GM12878 (cell line): ENCODE data around the gene ITSN2. TPM values are rescaled to one million over a fixed set of nuclear protein-coding genes. Genes with fewer than 3 reads are reported as not detected.

ENCODE experiments used
- HDGF ChIP-seq: fragments of 450-650 bp; IDR thresholded peaks from 2 replicates; pipeline ENCODE4 v1.6.1; 2016; ENCODE audit warnings: antibody characterized with exemption
- NFIC ChIP-seq: IDR thresholded peaks from 2 replicates; pipeline ENCODE4 v1.6.1; 2012; ENCODE audit warnings: low read depth, mild to moderate bottlenecking, inconsistent platforms, low read length, moderate library complexity
- PAX5 ChIP-seq: IDR thresholded peaks from 2 replicates; pipeline ENCODE4 v1.6.1; 2011; ENCODE audit warnings: low read depth, low read length, borderline replicate concordance
- SIN3A ChIP-seq: IDR thresholded peaks from 2 replicates; pipeline ENCODE4 v1.6.1; 2012; ENCODE audit warnings: low read depth, low read length, improper control_type of control experiment
- SMAD1 ChIP-seq: fragments of 450-650 bp; IDR thresholded peaks from 2 replicates; pipeline ENCODE4 v1.6.1; 2018; ENCODE audit warnings: mild to moderate bottlenecking, low read depth; ENCODE audit not compliant: partially characterized antibody
- SREBF1 ChIP-seq: IDR thresholded peaks from 2 replicates; pipeline ENCODE4 v1.6.1; 2012; ENCODE audit warnings: mild to moderate bottlenecking, low read length
- WRNIP1 ChIP-seq: IDR thresholded peaks from 2 replicates; pipeline ENCODE4 v1.6.1; 2011; ENCODE audit warnings: low read depth, low read length, improper control_type of control experiment, borderline replicate concordance
- polyA plus RNA-seq, 11 experiments: library from polyadenylated mRNA; depleted of rRNA in 4 of 11; unstranded in 6 of 11; stranded (reverse) in 5 of 11; fragments of >200 nt; fragmentation: Nextera tagmentation in 4 of 11; fragmentation: Illumina TruSeq in 1 of 11; extraction: Ambion mirVana in 4 of 11; extraction: Trizol in 1 of 11; gene quantifications; 1 replicate in 1 of 11; 2 replicates in 10 of 11; pipeline versions ENCODE4 v1.2.1 to v1.2.3, GENCODE V29; 2011 to 2016; ENCODE audit warnings: inconsistent platforms in 2 of 11, missing spikeins in 2 of 11, low read depth in 1 of 11
- total RNA-seq, 4 experiments: library from RNA; depleted of rRNA in 3 of 4; stranded (reverse); fragments of >200 nt in 3 of 4; fragmentation: Illumina TruSeq in 1 of 4; extraction: Trizol in 1 of 4; gene quantifications; 2 replicates each; pipeline versions ENCODE4 v1.2.1 to v1.2.3, GENCODE V29; 2013 to 2021
- TF ChIP-seq, protein P1 (sequence below): IDR thresholded peaks from 2 replicates; pipeline ENCODE4 v1.6.1; 2012; ENCODE audit warnings: improper control_type of control experiment, low read depth, low read length; ENCODE audit not compliant: insufficient replicate concordance
- TF ChIP-seq, protein P2 (sequence below): fragments of 450-650 bp; formaldehyde crosslinking; IDR thresholded peaks from 2 replicates; pipeline ENCODE4 v1.4.0; 2022; ENCODE audit warnings: mild to moderate bottlenecking, moderate library complexity

The ITSN2 gene
- total and polyA plus RNA-seq, 10 of the 15 experiments (the other 5 are each of a cell fraction or from before 2014, with no cell fraction given) = 20.5 to 80.0 (median 54.7) TPM

DNA sequence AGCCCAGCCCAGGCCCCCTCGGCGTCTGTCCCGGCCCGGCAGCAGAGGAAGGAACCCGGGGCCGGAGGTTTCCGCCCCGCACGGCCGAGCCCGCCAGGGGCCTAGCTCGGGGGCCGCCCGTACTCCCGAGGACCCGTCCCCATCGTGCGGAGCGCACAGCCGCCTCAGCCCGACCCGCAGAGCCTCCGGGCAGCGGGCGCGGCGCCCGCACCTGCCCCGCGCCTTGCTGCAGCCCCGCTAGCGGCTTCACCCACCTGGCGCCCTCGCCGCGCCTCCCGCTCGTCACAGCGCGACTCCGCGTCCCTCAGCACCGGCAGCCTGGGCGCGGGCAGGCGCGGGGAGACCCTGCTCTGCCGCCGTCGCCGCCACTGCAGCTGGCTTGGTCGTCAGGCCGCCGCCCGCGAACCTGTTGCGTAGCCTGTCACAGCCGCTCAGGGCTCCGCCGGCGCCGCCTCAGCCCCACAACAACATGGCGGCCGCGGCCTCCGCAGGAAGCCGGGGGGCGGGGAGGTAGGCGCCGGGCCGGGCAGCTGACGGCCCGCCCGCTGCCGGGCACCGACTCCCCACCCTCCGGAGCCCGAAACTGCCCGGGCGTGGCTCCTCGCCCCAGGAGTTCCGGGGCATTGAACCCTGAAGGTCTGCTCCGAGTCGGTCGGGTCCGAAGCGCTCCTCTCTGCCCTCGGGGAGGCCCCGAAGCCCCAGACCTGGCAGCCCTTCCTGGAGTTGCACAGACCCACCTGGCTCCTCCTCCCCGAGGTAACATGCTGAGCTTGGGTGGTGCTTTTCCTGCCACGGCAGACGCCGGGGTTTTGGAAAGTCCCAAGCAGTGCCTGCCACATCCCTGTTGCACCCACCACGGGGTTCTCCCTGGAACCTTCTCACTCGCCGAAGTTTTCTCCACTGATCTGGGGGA is at the start of gene ITSN2 (continued):
- TF ChIP-seq, protein P1, sequence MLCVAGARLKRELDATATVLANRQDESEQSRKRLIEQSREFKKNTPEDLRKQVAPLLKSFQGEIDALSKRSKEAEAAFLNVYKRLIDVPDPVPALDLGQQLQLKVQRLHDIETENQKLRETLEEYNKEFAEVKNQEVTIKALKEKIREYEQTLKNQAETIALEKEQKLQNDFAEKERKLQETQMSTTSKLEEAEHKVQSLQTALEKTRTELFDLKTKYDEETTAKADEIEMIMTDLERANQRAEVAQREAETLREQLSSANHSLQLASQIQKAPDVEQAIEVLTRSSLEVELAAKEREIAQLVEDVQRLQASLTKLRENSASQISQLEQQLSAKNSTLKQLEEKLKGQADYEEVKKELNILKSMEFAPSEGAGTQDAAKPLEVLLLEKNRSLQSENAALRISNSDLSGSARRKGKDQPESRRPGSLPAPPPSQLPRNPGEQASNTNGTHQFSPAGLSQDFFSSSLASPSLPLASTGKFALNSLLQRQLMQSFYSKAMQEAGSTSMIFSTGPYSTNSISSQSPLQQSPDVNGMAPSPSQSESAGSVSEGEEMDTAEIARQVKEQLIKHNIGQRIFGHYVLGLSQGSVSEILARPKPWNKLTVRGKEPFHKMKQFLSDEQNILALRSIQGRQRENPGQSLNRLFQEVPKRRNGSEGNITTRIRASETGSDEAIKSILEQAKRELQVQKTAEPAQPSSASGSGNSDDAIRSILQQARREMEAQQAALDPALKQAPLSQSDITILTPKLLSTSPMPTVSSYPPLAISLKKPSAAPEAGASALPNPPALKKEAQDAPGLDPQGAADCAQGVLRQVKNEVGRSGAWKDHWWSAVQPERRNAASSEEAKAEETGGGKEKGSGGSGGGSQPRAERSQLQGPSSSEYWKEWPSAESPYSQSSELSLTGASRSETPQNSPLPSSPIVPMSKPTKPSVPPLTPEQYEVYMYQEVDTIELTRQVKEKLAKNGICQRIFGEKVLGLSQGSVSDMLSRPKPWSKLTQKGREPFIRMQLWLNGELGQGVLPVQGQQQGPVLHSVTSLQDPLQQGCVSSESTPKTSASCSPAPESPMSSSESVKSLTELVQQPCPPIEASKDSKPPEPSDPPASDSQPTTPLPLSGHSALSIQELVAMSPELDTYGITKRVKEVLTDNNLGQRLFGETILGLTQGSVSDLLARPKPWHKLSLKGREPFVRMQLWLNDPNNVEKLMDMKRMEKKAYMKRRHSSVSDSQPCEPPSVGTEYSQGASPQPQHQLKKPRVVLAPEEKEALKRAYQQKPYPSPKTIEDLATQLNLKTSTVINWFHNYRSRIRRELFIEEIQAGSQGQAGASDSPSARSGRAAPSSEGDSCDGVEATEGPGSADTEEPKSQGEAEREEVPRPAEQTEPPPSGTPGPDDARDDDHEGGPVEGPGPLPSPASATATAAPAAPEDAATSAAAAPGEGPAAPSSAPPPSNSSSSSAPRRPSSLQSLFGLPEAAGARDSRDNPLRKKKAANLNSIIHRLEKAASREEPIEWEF = no peak
- TF ChIP-seq SMAD1 (no peak), SREBF1 (0 out of 2 replicates have a peak, but pooled peaks have one; percentile 17), HDGF (0 out of 2 replicates have a peak, but pooled peaks have one; percentile 40), PAX5 (no peak; the same call in 1 of the 2 replicates), SIN3A (0 out of 2 replicates have a peak, but pooled peaks have one; percentile 21), WRNIP1 (no peak), NFIC (no peak)
- TF ChIP-seq, protein P2, sequence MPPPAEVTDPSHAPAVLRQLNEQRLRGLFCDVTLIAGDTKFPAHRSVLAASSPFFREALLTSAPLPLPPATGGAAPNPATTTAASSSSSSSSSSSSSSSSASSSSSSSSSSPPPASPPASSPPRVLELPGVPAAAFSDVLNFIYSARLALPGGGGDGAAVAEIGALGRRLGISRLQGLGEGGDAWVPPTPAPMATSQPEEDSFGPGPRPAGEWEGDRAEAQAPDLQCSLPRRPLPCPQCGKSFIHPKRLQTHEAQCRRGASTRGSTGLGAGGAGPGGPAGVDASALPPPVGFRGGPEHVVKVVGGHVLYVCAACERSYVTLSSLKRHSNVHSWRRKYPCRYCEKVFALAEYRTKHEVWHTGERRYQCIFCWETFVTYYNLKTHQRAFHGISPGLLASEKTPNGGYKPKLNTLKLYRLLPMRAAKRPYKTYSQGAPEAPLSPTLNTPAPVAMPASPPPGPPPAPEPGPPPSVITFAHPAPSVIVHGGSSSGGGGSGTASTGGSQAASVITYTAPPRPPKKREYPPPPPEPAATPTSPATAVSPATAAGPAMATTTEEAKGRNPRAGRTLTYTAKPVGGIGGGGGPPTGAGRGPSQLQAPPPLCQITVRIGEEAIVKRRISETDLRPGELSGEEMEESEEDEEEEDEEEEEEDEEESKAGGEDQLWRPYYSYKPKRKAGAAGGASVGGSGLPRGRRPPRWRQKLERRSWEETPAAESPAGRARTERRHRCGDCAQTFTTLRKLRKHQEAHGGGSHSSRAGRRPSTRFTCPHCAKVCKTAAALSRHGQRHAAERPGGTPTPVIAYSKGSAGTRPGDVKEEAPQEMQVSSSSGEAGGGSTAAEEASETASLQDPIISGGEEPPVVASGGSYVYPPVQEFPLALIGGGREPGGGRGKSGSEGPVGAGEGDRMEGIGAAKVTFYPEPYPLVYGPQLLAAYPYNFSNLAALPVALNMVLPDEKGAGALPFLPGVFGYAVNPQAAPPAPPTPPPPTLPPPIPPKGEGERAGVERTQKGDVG = no peak
